Gastrocnemius medialis (tissue), 4 donors: ENCODE results near the gene HTR7. TPM values are rescaled to one million over a fixed set of nuclear protein-coding genes. Genes with fewer than 3 reads are reported as not detected.

Source experiments
- ATAC-seq, 2 donors: fragments of 150-250 bp; one replicate each; pipeline ENCODE4 v1.9.1; 2016
- DNase-seq, 2 donors: peaks; one replicate each; pipeline ENCODE4 v3.0.0-alpha.2; 2019
- H3K27ac ChIP-seq, 4 donors: fragments of 200-600 bp; sonication (generic); 1 replicate in 1 of 4; 2 replicates in 3 of 4; pipeline ENCODE4 v1.5.1; 2016 to 2018; ENCODE audit warnings: mild to moderate bottlenecking in 2 of 4, moderate library complexity in 1 of 4
- H3K27me3 ChIP-seq, 3 donors: fragments of 200-600 bp; sonication (generic) in 2 of 3; 1 replicate in 1 of 3; 2 replicates in 2 of 3; pipeline versions ENCODE4 v1.5.1 to v1.6.0; 2016 to 2019; ENCODE audit warnings: mild to moderate bottlenecking in 1 of 3, moderate library complexity in 1 of 3
- H3K36me3 ChIP-seq, 2 donors: fragments of 200-600 bp; sonication (generic) in 1 of 2; one replicate each; pipeline ENCODE4 v1.5.1; 2017 to 2018
- H3K4me1 ChIP-seq, 2 donors: fragments of 200-600 bp; sonication (generic) in 1 of 2; one replicate each; pipeline ENCODE4 v1.5.1; 2016 to 2017; ENCODE audit warnings: mild to moderate bottlenecking in 2 of 2
- H3K4me3 ChIP-seq, 4 donors: fragments of 200-600 bp; sonication (generic) in 3 of 4; 1 replicate in 1 of 4; 2 replicates in 3 of 4; pipeline ENCODE4 v1.5.1; 2016 to 2019; ENCODE audit warnings: mild to moderate bottlenecking in 2 of 4
- H3K9me3 ChIP-seq, 3 donors: fragments of 200-600 bp; sonication (generic) in 2 of 3; 1 replicate in 1 of 3; 2 replicates in 2 of 3; pipeline ENCODE4 v1.5.1; 2016 to 2019
- POLR2A ChIP-seq, 2 donors: fragments of 450-650 bp; IDR thresholded peaks; one replicate each; pipeline ENCODE4 v1.6.1; 2017; ENCODE audit warnings: antibody characterized with exemption in 2 of 2, mild to moderate bottlenecking in 2 of 2, moderate library complexity in 2 of 2
- in situ Hi-C, 4 donors: fragments of 200-750 bp; cut with MboI; loops; one replicate each; pipeline versions ENCODE4 v1.15.0 to v1.8.0; 2017; ENCODE audit warnings: low sequenced_read_pairs in 4 of 4
- intact Hi-C: fragments of 100-400 bp; cut with DNase I; formaldehyde crosslinking; loops from one replicate; pipeline ENCODE4 v1.15.1; 2023; ENCODE audit warnings: low total_unique reads
- total RNA-seq, 4 donors: library from RNA; depleted of rRNA; stranded (reverse); fragments of >200 nt; gene quantifications; one replicate each; pipeline versions ENCODE4 v1.1.0 to v1.2.3, GENCODE V29; 2016
- TF ChIP-seq, protein P1 (sequence below), 5 experiments: fragments of 450-650 bp in 3 of 5; fragments of 200-600 bp in 2 of 5; sonication (generic) in 2 of 5; IDR thresholded peaks in 4 of 5; conservative IDR thresholded peaks in 1 of 5; 1 replicate in 4 of 5; 2 replicates in 1 of 5; pipeline ENCODE4 v1.5.1; 2016 to 2019; ENCODE audit warnings: antibody characterized with exemption in 5 of 5, mild to moderate bottlenecking in 3 of 5, moderate library complexity in 3 of 5

The HTR7 gene
- total RNA-seq, 4 donors from 2014 or later = 0.61 to 1.2 (median 0.85) TPM; not detected in 1

DNA sequence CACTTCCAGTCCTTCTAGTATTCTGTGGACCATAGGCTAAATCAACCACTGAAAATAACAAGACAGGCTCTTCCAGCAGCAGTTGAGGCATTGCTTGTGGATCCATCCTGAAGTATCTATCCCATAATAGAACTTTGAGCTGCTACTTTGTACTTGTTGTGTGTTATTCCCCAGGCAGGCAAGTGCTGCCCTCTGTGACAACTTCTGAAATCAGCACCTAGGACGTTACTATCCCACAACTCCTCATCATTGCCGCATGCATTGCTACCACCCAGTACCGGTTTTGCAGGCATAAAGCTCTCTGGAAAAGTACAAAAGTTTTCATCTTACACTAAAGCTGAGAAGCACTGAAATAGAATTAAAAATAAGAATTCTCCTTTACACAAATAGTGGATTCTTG lies 145.3 kb downstream of the HTR7 start:
- DNase-seq (no peak), ATAC-seq (no peak)
- intact Hi-C loops (no loop called here), in situ Hi-C loops (no loop called here)
- Histone ChIP-seq H3K4me1 (no peaks in the 10 kb centered on the region), H3K4me3 (no peak overlapping the region), H3K27ac (no peak overlapping the region), H3K36me3 (no peaks in the 10 kb centered on the region), H3K9me3 (no peaks in the 10 kb centered on the region), H3K27me3 (no peaks in the 10 kb centered on the region)
- TF ChIP-seq, protein P1, sequence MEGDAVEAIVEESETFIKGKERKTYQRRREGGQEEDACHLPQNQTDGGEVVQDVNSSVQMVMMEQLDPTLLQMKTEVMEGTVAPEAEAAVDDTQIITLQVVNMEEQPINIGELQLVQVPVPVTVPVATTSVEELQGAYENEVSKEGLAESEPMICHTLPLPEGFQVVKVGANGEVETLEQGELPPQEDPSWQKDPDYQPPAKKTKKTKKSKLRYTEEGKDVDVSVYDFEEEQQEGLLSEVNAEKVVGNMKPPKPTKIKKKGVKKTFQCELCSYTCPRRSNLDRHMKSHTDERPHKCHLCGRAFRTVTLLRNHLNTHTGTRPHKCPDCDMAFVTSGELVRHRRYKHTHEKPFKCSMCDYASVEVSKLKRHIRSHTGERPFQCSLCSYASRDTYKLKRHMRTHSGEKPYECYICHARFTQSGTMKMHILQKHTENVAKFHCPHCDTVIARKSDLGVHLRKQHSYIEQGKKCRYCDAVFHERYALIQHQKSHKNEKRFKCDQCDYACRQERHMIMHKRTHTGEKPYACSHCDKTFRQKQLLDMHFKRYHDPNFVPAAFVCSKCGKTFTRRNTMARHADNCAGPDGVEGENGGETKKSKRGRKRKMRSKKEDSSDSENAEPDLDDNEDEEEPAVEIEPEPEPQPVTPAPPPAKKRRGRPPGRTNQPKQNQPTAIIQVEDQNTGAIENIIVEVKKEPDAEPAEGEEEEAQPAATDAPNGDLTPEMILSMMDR (IDR thresholded peaks at IDR 0.05 in 4 of 5, conservative IDR thresholded peaks at IDR 0.05 in 1 of 5) = no peak
- no peak for TF ChIP-seq POLR2A (IDR thresholded peaks at IDR 0.05)

DNA sequence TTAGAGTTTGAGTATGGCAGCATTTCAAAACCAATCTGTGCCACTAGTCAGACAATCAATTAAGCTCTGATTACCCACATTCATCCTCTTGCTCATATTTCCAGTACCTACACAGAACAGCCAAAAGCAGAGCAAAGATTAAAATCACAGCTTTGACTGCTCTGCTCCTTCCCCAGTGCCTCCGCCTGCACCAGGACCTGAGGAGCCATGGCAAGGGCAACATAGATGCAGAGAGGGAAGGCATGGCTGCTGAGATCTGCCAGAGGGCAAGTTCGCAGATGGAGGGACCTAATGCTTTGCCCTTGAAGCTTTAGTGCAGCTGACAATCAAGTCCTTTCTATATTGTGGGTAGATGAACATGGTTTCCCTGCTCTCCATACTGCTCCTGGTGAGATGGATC lies 148.1 kb downstream of the HTR7 start:
- H3K27ac ChIP-seq = no peak overlapping the region
- no peak for ATAC-seq
- intact Hi-C loops = no loop called here
- no peaks in the 10 kb centered on the region for H3K9me3 ChIP-seq
- H3K4me3 ChIP-seq = no peak overlapping the region
- TF ChIP-seq, protein P1 (IDR thresholded peaks at IDR 0.05 in 4 of 5, conservative IDR thresholded peaks at IDR 0.05 in 1 of 5) = no peak
- TF ChIP-seq POLR2A (IDR thresholded peaks at IDR 0.05) = no peak
- in situ Hi-C loops = no loop called here
- H3K4me1 ChIP-seq = no peaks in the 10 kb centered on the region
- no peaks in the 10 kb centered on the region for H3K27me3 ChIP-seq
- H3K36me3 ChIP-seq = no peaks in the 10 kb centered on the region
- DNase-seq = no peak

DNA sequence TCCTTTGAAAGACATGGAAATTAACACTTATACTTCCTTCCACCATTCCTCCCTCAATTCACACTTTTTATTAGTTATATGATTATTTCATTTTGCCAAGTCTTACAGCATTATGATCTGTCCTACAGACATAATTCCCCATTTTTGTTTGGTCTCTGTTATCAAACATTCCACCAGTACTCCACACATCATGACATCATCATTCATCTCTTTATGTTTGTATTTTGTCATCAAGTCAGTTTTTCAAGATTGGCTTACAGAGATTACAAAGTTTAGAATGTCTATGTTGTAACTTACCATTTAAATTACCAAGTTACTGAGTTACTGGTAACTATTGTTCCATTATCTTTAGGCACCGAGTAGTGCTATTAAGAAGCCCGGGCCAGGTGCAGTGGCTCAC lies 150.2 kb downstream of the HTR7 start:
- no peak for DNase-seq
- in situ Hi-C loops = no loop called here

DNA sequence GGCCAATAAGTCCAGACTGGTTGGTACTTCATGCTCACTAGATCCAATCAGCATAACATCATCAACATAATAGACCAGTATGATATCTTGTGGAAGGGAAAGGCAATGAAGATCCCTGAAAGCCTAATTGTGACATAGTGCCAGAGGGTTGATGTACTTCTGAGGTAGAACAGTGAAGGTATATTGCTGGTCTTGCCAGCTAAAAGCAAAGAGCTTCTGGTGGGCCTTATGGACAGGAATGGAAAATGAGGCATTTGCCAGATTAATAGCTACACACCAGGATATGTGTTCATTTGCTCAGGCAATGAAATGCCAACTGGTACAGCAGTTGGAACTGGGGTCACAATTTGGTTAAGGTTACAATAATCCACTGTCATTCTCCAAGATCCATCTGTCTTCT lies 156.4 kb downstream of the HTR7 start:
- Histone ChIP-seq H3K27me3 (no peaks in the 10 kb centered on the region), H3K4me3 (no peak overlapping the region), H3K4me1 (no peaks in the 10 kb centered on the region), H3K27ac (no peak overlapping the region), H3K9me3 (no peaks in the 10 kb centered on the region), H3K36me3 (no peaks in the 10 kb centered on the region)
- ATAC-seq (no peak), DNase-seq (no peak)
- in situ Hi-C loops = no loop called here
- intact Hi-C loops = no loop called here
- TF ChIP-seq POLR2A (IDR thresholded peaks at IDR 0.05) = no peak
- TF ChIP-seq, protein P1 (IDR thresholded peaks at IDR 0.05 in 4 of 5, conservative IDR thresholded peaks at IDR 0.05 in 1 of 5) = no peak

More for the DNA sequence above, 150.2 kb downstream of the HTR7 start:
- H3K4me3 ChIP-seq = no peak overlapping the region
- intact Hi-C loops = no loop called here
- no peaks in the 10 kb centered on the region for H3K36me3 ChIP-seq
- H3K27ac ChIP-seq = no peak overlapping the region
- H3K9me3 ChIP-seq = no peaks in the 10 kb centered on the region
- no peak for TF ChIP-seq POLR2A (IDR thresholded peaks at IDR 0.05)
- TF ChIP-seq, protein P1 (IDR thresholded peaks at IDR 0.05 in 4 of 5, conservative IDR thresholded peaks at IDR 0.05 in 1 of 5) = no peak
- H3K27me3 ChIP-seq = no peaks in the 10 kb centered on the region
- no peaks in the 10 kb centered on the region for H3K4me1 ChIP-seq
- no peak for ATAC-seq
